Activated CD8-positive, alpha-beta memory T cell treated with anti-CD3 and anti-CD28 coated beads for 36 hours (primary cell): ENCODE measurements around the gene MIEN1. TPM values are rescaled to one million over a fixed set of nuclear protein-coding genes. Genes with fewer than 3 reads are reported as not detected.

ENCODE experiments used
- CTCF ChIA-PET: fragments of 350-600 bp; sonication (Branson Sonifier 250); formaldehyde crosslinking; loops from one replicate; lab custom pipeline; 2021; ENCODE audit warnings: antibody characterized with exemption; lab: Charles Lee
- POLR2A ChIA-PET: fragments of 350-600 bp; sonication (Branson Sonifier 250); formaldehyde crosslinking; loops from one replicate; lab custom pipeline; 2021; ENCODE audit warnings: antibody characterized with exemption; lab: Charles Lee
- total RNA-seq, 2 experiments: library from RNA; stranded (reverse); gene quantifications; one replicate each; pipeline ENCODE4 v1.2.3, GENCODE V29; 2021

MIEN1 gene
- total RNA-seq, 2 experiments from 2014 or later, result 45.2 to 48.1 TPM

- ChIA-PET POLR2A (no interaction called here), CTCF (interaction anchor here (1.0 to 1.4 kb wide), 3 partner anchors 20 to 67 kb away, joined by 4 read pairs; partner anchors contain the start of gene MIEN1)
Observed at GRCh38 chr17:39688945-39689344, 41.4 kb downstream of the MIEN1 start.

DNA sequence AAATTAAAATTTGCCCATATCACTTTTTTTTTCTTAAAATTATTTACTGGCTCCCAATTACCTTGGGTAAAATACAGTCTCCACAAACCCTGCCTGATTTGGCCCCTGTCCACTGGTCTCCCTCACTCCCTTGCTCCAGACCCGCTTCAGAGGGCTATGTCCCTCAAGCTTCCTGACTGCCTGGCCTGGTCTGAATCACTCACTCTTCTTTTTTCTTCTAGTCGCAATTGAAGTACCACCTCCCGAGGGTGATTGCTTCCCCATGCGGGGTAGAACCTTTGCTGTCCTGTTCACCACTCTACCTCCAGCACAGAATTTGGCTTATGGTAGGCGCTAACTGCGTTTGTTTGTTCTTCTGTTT, 41.9 kb downstream of the MIEN1 start:
- POLR2A ChIA-PET, result interaction anchor here (0.6 to 1.4 kb wide), 3 partner anchors 17 to 64 kb away, joined by 3 to 4 read pairs (median 4); no protein-coding TSS in a partner anchor
- CTCF ChIA-PET, result interaction anchor here (0.9 to 1.4 kb wide), 7 partner anchors 9 to 90 kb away, joined by 3 to 4 read pairs (median 4); partner anchors contain the start of gene MIEN1

DNA sequence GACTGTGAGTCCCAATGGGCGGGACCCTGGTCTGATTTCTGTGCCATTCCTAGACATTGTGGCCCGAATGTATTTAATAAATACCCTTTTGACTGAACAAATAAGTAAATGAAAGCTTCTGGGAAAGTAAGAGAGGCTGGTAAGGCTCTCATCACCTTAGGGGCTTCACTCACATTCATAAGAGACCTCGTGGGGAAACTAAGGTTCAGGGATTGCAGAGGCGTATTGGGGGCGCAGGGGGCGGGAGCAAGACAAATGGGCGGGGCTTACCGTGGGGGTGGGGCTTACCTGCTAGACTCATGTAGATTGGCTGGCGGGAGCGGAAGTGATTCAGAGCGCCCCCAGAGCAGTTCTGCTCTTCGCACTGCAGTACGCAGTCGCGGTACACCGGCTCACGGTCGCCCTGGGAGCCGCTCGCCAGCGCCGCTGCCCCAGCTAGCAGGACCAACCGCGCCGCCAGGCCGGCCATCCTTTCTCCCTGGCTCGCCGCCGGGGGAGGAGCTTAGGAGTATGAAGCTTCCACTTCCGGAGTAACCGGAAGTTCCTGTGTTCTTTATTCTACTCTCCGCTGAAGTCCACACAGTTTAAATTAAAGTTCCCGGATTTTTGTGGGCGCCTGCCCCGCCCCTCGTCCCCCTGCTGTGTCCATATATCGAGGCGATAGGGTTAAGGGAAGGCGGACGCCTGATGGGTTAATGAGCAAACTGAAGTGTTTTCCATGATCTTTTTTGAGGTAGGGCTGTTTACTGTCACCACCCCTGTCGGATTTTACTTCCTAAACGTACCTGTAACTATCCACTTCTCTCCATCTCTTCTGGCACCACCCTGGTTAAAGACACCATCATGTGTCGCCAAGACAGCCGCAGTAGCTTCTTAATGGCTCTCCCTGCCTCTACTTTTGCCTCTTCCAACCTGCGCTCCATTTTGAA, 42.5 kb downstream of the MIEN1 start, which contains the start of gene PGAP3:
TSS of gene PGAP3 (minus strand) at position 512 of the 929 bp plus-strand sequence. CDS start at position 469, 43 bp downstream.
- ChIA-PET CTCF (interaction anchor here (0.9 to 1.4 kb wide), 8 partner anchors 8 to 89 kb away, joined by 3 to 6 read pairs (median 4); no protein-coding TSS in a partner anchor), POLR2A (interaction anchor here (0.6 to 1.4 kb wide), 4 partner anchors 16 to 64 kb away, joined by 3 to 5 read pairs (median 4); no protein-coding TSS in a partner anchor)

DNA sequence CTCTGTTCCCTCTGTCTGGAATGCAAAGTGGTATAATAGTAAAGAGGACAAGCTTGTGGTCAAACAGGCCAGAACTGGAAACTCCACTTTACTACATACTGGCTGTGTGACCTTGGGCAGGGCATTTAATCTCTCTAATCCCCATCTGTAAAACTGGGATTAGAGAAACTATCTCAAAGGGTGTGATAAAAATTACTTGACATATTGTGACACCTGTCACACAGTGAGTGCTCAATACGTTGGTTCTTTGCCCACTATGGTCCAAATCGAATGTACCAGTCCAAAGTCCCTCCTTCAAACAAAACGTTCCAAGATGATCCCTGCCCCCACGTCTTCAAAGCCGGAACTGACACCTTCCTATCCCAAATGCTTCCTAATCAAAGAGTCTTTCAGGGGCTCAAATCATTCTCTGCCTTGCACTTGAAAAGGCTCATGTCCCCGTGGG, 43.2 kb downstream of the MIEN1 start:
- CTCF ChIA-PET, result interaction anchor here (1.0 to 1.1 kb wide), 2 partner anchors 16 to 18 kb away, joined by 3 to 6 read pairs; no protein-coding TSS in a partner anchor
- POLR2A ChIA-PET, result interaction anchor here (1.4 kb wide), 1 partner anchor 15 kb away, joined by 4 read pairs; no protein-coding TSS in a partner anchor

DNA sequence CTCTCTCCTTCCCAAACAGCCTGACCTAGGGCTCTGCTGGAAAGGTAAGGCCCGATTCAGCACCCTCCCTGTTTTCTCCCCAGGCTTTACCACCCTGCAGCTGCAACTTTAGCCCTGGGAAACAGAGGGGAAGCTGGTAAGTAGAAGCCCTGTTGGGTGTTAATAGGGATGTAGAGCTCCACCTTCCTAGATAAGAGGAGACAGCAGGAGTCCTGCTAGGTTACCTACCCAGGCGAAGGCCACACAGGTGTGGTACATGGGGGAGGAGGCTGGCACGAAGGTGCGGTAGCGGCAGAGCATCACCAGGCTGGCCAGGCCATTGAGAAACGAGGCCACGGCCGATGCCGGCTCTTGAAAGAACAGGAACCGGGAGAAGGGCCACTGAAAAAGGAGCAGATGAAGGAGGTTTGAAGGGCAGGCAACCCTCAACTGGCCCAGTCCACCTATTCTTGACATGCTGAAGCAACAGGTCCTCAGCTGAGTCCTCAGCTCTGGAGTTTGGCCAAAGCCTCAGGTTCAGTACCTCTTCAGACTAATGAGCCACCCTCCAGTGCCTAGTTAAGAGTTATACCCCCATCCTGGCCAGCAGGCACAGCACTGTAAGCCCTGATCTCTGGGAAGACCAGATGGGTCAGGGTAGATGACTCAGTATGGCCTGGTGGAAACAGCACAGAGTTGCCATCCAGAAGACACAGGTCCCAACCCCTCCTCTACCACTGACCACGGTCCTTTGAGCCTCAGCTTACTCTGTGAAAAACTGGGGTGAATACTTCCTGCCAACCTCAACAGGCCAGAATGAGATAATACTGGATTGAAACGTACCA, 45.8 kb downstream of the MIEN1 start:
- CTCF ChIA-PET, result interaction anchor here (0.6 kb wide), 1 partner anchor 165 kb away, joined by 6 read pairs; no protein-coding TSS in a partner anchor
- POLR2A ChIA-PET, result interaction anchor here (0.7 kb wide), 1 partner anchor 16 kb away, joined by 4 read pairs; no protein-coding TSS in a partner anchor

DNA sequence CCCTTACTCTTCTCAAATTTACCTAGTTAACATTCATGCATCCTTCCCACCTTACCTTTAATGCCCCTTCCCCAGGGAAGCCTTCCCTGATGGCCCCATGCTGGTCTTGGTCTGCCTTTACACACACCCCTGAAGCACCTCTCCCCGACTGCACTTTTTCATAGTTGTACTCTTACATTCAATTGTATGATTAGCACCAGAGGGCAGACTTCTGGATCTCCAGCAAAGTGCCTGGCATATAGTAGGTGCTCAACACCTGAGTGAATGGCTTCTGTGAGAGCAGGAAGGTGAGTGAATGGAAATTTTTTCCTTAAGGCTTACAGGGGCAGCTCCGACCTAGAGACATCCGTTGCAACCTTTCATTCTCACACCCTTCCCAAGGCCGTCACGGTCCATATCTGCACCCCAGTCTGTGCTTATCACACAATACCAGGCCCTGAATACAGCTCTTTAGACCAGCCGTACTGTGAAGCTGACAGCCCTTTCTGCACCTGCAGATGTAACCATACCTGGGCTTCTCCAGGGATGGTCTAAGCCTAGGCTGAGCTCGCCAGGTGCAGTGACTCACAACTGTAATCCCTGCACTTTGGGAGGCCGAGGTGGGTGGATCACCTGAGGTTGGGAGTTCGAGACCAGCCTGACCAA, 46.9 kb downstream of the MIEN1 start:
- CTCF ChIA-PET, result no interaction called here
- POLR2A ChIA-PET, result no interaction called here

DNA sequence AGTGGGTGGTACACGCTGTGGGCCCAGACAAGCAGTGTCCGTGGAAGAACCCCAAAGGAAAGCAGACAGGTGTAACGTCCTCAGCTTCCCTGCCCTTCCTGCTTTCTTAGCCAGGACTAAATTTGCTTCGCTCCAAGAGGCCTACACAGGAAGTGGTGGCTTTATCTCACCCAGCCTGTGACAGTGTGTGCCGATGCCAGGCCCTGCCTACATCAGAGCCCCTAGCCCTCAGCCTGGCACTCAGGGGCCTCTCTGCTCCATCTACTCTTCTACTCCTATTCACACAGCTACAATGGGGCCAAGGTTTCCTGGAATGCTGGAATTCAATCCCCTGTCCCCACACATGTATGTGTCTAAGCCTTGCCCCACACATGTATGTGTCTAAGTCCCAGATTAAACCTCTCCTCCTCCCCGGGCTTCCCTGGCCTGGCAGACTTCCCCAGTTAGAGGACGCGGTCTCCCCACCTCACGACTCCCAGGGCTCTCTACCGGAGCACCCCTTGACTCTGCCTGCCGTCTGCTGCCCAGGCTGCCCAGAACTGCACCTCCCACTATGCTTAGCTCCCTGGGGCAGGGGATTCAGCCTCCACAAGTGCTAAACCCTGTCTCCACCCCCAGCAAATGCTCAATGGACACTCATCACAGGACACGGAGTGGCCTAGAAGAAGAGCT, 50.7 kb downstream of the MIEN1 start:
- POLR2A ChIA-PET, result interaction anchor here (0.6 kb wide), 1 partner anchor 316 kb away, joined by 3 read pairs; no protein-coding TSS in a partner anchor
- CTCF ChIA-PET, result interaction anchor here (1.2 to 5.5 kb wide), 5 partner anchors 8 to 57 kb away, joined by 3 to 28 read pairs (median 10); partner anchors contain the start of genes PGAP3 and PNMT

Other genes starting within 250 kb of the MIEN1 start
- gene NEUROD2, start 122.6 kb downstream of the MIEN1 start, total RNA-seq, result not detected
- not detected for gene PPP1R1B, start 103.6 kb downstream of the MIEN1 start, total RNA-seq
- 10 to 100 TPM; 59.1 to 62.4 TPM for gene STARD3, start 93.4 kb downstream of the MIEN1 start, total RNA-seq
- under 1 TPM; 0.82 to 0.92 TPM for gene TCAP, start 65.2 kb downstream of the MIEN1 start, total RNA-seq
- gene PNMT, start 62.1 kb downstream of the MIEN1 start, total RNA-seq, result under 1 TPM in 1 of 2 experiments, not detected in 1; 0.23 TPM
- 1 to 10 TPM; 6.6 to 8.6 TPM for gene PGAP3, start 42.5 kb downstream of the MIEN1 start, total RNA-seq
- 1 to 10 TPM; 3.3 to 3.5 TPM for gene ERBB2, start 30.5 kb downstream of the MIEN1 start, total RNA-seq
- not detected for gene GRB7, start 7.4 kb upstream of the MIEN1 start, total RNA-seq
- 10 to 100 TPM; 92.3 to 93.0 TPM for gene IKZF3, start 133.8 kb upstream of the MIEN1 start, total RNA-seq
- under 1 TPM; 0.42 to 0.44 TPM for gene ZPBP2, start 137.7 kb upstream of the MIEN1 start, total RNA-seq
- 10 to 100 TPM; 12.0 to 13.4 TPM for gene GSDMB, start 188.1 kb upstream of the MIEN1 start, total RNA-seq
- 10 to 100 TPM; 57.2 to 58.2 TPM for gene ORMDL3, start 197.1 kb upstream of the MIEN1 start, total RNA-seq
- not detected for gene LRRC3C, start 197.2 kb upstream of the MIEN1 start, total RNA-seq
- under 1 TPM; 0.08 to 0.10 TPM for gene GSDMA, start 232.5 kb upstream of the MIEN1 start, total RNA-seq